Measurements from ENCODE around the gene MAP3K7.

Gene MAP3K7

DNA sequence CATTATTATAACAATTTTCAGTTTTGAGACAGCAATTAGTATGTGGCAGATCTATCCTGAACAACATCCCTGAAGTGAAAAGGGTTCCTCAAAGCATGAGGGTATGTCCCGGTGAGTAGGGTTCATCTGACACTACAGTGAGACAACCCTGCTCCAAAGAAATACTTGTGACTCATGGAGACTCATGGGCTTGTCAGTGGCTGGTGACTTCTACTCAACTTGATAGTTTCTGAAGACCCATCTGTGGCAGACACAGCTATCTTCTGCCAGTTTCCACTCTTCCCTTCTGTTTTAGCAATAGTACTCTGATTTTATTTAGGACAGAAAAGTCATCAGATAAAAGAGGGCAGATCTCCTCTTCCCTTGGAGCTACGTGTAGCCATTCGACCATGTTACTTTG, 41.4 kb downstream of the MAP3K7 start:
- H3F3A ChIP-seq (ENCODE audit: low read depth), result no peaks in the 10 kb centered on the region
- H3K9me3 ChIP-seq (ENCODE audit: insufficient read depth, low read depth, low read length), result no peaks in the 10 kb centered on the region
- H2AFZ ChIP-seq (ENCODE audit: low read length), result no peak overlapping the region
- H3K27me3 ChIP-seq (ENCODE audit: insufficient read depth, low read length, poor library complexity, severe bottlenecking), result no peaks in the 10 kb centered on the region
- no peaks in the 10 kb centered on the region for H3K79me2 ChIP-seq (ENCODE audit: insufficient read depth, low read length)
- peaks cover 69% of the 10 kb centered on the region; the same call in 1 of the 2 replicates for H3K36me3 ChIP-seq (ENCODE audit: insufficient read depth, low read length)
- no peaks in the 10 kb centered on the region for H3K4me1 ChIP-seq (ENCODE audit: insufficient read depth, low read length, poor library complexity, severe bottlenecking)
- no peaks in the 10 kb centered on the region for H4K20me1 ChIP-seq (ENCODE audit: insufficient read depth, low read length, poor library complexity, severe bottlenecking)
- H3K9ac ChIP-seq (ENCODE audit: low read depth, low read length, poor library complexity, severe bottlenecking), result no peak overlapping the region
- no peak for TF ChIP-seq EZH2phosphoT487 (IDR thresholded peaks at IDR 0.05; ENCODE audit: borderline replicate concordance)
- TF ChIP-seq, protein P1, sequence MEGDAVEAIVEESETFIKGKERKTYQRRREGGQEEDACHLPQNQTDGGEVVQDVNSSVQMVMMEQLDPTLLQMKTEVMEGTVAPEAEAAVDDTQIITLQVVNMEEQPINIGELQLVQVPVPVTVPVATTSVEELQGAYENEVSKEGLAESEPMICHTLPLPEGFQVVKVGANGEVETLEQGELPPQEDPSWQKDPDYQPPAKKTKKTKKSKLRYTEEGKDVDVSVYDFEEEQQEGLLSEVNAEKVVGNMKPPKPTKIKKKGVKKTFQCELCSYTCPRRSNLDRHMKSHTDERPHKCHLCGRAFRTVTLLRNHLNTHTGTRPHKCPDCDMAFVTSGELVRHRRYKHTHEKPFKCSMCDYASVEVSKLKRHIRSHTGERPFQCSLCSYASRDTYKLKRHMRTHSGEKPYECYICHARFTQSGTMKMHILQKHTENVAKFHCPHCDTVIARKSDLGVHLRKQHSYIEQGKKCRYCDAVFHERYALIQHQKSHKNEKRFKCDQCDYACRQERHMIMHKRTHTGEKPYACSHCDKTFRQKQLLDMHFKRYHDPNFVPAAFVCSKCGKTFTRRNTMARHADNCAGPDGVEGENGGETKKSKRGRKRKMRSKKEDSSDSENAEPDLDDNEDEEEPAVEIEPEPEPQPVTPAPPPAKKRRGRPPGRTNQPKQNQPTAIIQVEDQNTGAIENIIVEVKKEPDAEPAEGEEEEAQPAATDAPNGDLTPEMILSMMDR (conservative IDR thresholded peaks at IDR 0.05; ENCODE audit: low read length), result no peak
- H3K4me3 ChIP-seq (ENCODE audit: low read length, poor library complexity, severe bottlenecking), result no peak overlapping the region
- H3K4me2 ChIP-seq (ENCODE audit: low read depth, low read length, poor library complexity, severe bottlenecking), result no peak overlapping the region
- no peaks in the 10 kb centered on the region for H3K9me2 ChIP-seq (replicated peaks; ENCODE audit: low read depth, low read length)

DNA sequence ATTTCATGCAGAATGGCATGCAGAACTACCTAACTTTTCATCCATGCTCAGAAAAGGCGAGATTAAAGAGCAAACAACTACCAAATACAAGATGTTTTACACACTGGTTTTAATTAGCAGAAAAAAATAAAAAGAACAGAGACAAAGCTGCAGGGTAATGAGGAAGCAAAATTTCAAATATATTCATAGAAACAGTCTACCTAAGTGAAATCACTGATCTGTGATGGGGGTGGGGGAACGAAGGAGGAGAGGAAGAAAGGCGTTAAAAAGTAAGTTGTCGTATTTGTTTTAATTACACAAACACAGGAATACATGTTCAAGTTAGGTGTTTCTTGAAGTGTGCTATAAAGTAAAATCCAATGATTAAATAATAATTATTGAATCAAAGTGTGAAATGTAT, 42.1 kb downstream of the MAP3K7 start:
- no peaks in the 10 kb centered on the region for H3K27me3 ChIP-seq (ENCODE audit: insufficient read depth, low read length, poor library complexity, severe bottlenecking)
- no peak overlapping the region for H3K4me3 ChIP-seq (ENCODE audit: low read length, poor library complexity, severe bottlenecking)
- no peaks in the 10 kb centered on the region for H3F3A ChIP-seq (ENCODE audit: low read depth)
- no peaks in the 10 kb centered on the region for H3K9me3 ChIP-seq (ENCODE audit: insufficient read depth, low read depth, low read length)
- no peak for TF ChIP-seq EZH2phosphoT487 (IDR thresholded peaks at IDR 0.05; ENCODE audit: borderline replicate concordance)
- TF ChIP-seq, protein P1 (conservative IDR thresholded peaks at IDR 0.05; ENCODE audit: low read length), result no peak
- H3K79me2 ChIP-seq (ENCODE audit: insufficient read depth, low read length), result no peaks in the 10 kb centered on the region
- H3K4me1 ChIP-seq (ENCODE audit: insufficient read depth, low read length, poor library complexity, severe bottlenecking), result no peaks in the 10 kb centered on the region
- H3K9ac ChIP-seq (ENCODE audit: low read depth, low read length, poor library complexity, severe bottlenecking), result no peak overlapping the region
- H3K4me2 ChIP-seq (ENCODE audit: low read depth, low read length, poor library complexity, severe bottlenecking), result no peak overlapping the region
- H3K36me3 ChIP-seq (ENCODE audit: insufficient read depth, low read length), result peaks cover 62% of the 10 kb centered on the region; the same call in 1 of the 2 replicates
- H2AFZ ChIP-seq (ENCODE audit: low read length), result no peak overlapping the region
- no peaks in the 10 kb centered on the region for H3K9me2 ChIP-seq (replicated peaks; ENCODE audit: low read depth, low read length)
- no peaks in the 10 kb centered on the region for H4K20me1 ChIP-seq (ENCODE audit: insufficient read depth, low read length, poor library complexity, severe bottlenecking)

DNA sequence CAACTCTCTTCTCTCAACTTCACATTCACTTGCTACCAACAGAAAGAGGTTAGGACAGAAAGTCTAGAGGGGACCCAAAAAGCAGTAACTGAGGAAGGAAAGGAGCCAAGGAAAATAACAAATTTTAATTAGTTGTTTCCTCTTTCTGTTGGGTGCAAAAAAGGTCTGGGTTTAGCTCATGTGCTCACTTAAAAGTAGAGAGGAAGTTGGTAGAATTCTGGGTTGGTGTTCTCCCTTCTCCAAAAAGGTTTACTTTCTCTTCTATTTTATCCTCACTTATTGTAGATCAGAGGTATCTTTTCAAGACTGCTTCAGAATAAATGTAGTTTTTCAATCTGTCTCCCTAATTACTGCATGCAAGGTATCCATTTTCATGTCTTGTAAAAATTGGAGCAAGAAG, 42.8 kb downstream of the MAP3K7 start:
- Histone ChIP-seq H3K79me2 (ENCODE audit: insufficient read depth, low read length) (no peaks in the 10 kb centered on the region), H3K9me2 (replicated peaks; ENCODE audit: low read depth, low read length) (no peaks in the 10 kb centered on the region), H3K9me3 (ENCODE audit: insufficient read depth, low read depth, low read length) (no peaks in the 10 kb centered on the region), H3K4me2 (ENCODE audit: low read depth, low read length, poor library complexity, severe bottlenecking) (no peak overlapping the region), H4K20me1 (ENCODE audit: insufficient read depth, low read length, poor library complexity, severe bottlenecking) (no peaks in the 10 kb centered on the region), H3K9ac (ENCODE audit: low read depth, low read length, poor library complexity, severe bottlenecking) (no peak overlapping the region), H3K36me3 (ENCODE audit: insufficient read depth, low read length) (peaks cover 57% of the 10 kb centered on the region; the same call in 1 of the 2 replicates), H3F3A (ENCODE audit: low read depth) (no peaks in the 10 kb centered on the region), H3K4me3 (ENCODE audit: low read length, poor library complexity, severe bottlenecking) (no peak overlapping the region), H3K27me3 (ENCODE audit: insufficient read depth, low read length, poor library complexity, severe bottlenecking) (no peaks in the 10 kb centered on the region), H3K4me1 (ENCODE audit: insufficient read depth, low read length, poor library complexity, severe bottlenecking) (no peaks in the 10 kb centered on the region), H2AFZ (ENCODE audit: low read length) (no peak overlapping the region)
- TF ChIP-seq, protein P1 (conservative IDR thresholded peaks at IDR 0.05; ENCODE audit: low read length), result no peak
- TF ChIP-seq EZH2phosphoT487 (IDR thresholded peaks at IDR 0.05; ENCODE audit: borderline replicate concordance), result no peak
